ENCODE data around the gene DDX23.
"Not testable (repeated sequence)": the region's sequence is repeated elsewhere in the genome, so short reads cannot be mapped to it uniquely, and the experiment has no call there.

Gene DDX23

DNA sequence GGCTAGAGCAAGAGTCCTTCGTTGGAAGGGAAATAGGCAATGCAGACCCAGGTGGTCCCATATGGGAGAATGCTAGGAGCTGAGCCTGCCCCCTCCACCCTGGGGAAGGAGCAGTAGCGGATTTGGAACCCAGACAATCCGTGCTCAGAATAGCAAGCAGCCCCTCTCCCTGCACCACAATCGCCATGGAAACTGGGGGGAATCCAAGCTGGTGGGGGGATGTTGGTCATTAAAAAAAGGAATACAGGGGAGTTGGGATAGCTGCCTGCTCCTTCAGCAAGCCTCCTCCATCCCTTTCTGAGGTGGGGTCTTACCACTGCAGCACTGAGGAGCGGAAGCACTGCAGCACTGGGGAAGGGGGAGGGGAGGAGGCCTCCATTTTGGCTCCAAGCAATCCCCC lies 10.8 kb upstream of the DDX23 start:
- no peak for DNase-seq (ENCODE audit: low read depth in 2 of 2)

DNA sequence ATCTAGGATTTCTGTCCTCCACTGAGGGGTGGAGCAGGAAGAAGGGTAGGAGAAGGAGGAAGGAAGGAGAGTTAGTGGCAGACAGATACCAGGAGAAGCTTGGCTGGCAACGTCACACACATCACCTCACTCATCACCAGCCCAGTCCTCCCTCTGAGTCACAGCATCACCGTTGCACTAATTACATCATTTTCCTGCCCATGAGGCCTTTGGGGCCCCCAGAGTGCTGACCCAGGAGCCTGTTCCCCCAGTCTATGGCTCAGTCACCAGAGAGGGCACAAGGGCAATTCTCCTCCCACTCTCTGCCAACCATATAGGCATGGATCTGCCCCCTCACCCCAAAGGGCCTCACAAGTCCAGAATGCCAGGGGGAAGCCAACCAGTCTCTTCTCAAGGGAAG lies 9.1 kb upstream of the DDX23 start:
- no peak for DNase-seq (ENCODE audit: low read depth in 2 of 2)

DNA sequence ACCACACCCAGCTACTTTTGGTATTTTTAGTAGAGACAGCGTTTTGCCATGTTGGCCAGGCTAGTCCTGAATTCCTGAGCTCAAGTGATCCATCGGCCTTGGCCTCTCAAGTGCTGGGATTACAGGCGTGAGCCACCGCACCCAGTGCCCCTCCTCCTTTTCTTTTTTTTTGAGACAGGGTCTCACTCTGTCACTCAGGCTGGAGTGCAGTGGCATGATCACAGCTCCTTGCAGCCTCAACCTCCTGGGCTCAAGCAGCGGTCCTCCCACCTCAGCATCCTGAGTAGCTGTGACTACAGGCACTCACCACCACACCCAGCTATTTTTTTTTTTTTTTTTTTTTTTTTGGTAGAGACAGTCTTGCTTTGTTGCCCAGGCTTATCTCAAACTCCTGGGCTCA lies 8.3 kb upstream of the DDX23 start:
- DNase-seq (ENCODE audit: low read depth in 2 of 2), result not testable (repeated sequence)

DNA sequence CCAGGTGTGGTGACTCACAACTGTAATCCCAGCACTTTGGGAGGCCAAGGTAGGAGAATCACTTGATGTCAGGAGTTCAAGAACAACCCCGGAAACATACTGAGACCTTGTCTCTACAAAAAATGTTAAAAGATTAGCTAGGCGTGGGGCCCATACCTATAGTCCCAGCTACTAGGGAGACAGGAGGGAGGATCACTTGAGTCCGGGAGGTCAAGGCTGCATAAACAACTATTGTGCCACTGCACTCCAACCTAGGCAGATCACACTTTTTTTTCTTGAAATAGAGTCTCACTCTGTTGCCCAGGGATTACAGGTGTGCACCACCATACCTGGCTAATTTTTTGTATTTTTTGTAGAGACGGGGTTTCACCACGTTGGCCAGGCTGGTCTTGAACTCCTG lies 7.6 kb upstream of the DDX23 start:
- DNase-seq (ENCODE audit: low read depth in 2 of 2), result no peak

DNA sequence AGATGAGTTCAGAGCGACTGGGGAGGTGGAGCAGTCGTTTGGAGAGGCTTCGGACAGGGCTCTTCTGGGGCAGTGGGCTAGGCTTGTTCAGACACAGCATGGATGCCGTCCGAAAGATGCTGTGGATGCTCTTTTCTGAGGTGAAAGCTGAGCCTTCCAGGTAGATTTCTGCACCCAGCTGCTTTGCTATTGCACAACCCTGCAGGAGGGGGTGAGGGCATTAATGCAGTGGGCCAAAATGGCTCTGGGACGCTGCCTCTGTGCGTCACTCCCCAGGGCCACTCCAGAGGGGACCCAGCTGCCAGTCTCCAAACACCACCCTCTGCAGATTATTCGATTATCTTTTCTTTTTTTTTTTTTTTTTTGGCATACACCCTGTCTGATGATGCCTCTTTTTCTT lies 6.1 kb upstream of the DDX23 start:
- no peak for DNase-seq (ENCODE audit: low read depth in 2 of 2)

DNA sequence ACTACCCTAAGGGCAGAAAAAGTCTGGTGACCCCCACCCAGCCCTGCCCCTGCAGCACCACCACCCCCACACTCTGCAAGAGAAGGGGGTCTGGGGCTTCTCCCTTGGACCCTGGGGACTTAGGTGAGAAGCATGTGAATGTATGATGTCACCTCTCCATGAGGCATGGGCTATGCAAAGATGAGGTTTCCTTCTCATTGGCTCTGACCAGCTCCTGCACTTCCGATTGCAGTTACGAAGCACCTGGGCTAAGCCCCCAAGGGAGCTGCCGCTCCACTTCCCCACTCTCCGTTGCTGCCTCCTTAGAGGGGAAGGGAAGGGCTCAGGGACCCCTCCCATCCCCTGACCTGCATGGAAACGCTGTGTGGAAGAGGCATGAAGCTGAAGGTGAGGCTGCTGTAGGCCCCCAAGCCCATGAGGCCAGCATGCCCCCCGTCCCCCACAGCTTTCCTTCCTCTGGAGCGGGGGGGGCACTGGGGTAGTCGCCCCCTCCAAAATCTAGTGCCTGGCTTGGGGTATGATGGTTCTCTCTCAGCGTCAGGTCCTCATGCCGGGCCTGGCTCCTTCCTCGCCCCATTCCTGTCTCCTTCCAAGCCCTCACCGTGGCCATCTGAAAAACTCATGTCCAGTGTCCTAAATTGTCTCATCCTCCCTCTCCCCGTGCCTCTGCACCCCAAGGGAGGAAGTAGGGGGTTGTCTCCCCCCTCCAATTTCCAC lies 5.5 kb upstream of the DDX23 start:
- DNase-seq (ENCODE audit: low read depth in 2 of 2), result no peak

DNA sequence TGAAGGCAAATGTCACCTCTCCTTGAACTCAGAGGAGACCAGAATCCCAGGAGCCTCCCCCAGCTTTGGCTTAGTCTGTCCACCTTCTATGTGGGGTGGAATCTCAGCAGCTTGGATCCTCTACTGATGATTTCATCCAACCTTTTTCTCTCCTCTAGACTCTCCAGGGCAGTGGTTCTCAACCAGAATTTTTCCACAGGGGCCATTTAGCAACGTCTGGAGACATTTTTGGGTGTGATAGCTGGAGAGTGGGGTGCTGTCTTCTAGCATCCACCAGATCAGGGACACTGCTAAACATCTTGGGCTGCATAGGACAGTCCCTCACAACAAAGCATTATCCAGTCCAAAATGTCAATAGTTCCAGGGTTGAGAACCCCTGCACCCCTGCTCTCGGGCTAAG lies 4.4 kb upstream of the DDX23 start:
- DNase-seq (ENCODE audit: low read depth in 2 of 2), result no peak

DNA sequence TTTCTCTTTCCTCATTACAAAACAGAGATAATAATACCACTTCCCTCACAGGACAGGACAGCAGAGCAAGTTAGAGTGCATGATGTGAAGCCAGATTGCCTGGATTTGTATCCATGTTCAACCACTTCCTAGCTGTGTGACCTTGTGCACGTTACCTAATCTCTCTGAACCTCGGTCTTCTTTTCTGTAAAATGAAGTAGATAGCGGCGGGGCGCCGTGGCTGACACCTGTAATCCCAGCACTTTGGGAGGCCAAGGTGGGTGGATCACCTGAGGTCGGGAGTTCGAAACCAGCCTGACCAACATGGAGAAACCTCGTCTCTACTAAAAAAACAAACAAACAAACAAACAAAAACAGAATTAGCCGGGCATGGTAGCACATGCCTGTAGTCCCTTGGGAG lies 3.0 kb upstream of the DDX23 start:
- DNase-seq (ENCODE audit: low read depth in 2 of 2), result not testable (repeated sequence)

DNA sequence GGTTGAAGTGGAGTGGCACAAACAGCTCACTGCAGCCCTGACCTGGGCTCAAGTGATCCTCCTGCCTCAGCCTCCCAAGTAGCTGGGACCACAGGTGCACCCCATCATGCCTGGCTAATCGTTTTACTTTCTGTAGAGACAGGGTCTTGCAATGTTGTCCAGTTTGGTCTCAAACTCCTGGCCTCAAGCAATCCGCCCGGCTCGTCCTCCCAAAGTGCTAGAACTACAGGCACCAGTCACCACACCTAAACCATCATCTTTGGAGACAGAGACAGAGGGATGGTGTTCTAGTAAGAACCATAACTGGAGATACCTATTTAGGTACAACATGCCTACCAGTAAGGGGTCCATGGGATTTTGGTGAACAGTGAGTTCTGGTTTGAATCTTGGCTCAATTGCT lies 2.5 kb upstream of the DDX23 start:
- DNase-seq (ENCODE audit: low read depth in 2 of 2), result no peak

DNA sequence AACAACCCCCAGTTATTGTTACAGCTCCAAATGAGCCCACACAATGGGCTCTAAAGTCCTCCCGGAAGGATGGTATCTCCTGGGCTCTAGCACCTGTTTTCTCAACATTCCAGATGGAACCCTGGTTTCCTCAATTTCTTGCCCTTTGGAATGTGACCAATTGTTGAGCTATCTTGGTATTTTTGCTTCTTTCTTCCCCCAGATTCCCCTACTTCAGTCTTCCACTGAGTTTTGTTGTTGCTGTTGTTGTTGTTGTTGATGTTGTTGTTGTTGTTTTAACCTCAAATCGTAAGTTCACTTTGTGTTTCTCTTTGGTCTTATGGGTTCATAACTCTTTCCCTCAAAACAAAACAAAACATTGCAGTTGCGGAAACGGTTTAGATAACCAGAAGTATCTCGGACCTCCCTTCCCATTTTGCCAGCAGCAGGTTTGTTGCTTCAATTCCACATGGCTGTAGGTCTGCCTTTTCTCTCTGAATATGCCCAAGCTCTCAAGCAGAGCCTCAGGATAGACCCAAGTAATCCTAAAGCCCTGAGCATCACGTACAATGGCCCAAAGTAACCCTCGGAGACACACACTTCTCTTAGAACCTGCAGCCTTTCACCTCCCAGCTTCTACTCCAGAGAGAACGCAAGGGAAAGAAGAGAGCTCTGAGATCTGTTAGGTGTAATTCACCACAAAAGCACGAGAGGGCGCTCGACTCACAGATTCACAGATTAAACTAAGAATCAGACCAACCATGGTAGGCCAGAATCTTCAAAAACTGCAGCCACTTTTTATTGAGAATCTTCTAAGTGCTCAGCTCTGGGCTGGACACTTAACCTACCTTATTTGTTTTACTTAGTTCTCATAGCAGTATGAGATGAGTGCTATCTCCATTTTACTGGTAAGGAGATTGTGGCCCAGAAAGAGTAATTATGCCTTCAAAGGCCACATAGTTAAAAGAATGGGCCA lies 1.0 kb upstream of the DDX23 start:
- peak; percentile 71 to 86 for DNase-seq (ENCODE audit: low read depth in 2 of 2)

DNA sequence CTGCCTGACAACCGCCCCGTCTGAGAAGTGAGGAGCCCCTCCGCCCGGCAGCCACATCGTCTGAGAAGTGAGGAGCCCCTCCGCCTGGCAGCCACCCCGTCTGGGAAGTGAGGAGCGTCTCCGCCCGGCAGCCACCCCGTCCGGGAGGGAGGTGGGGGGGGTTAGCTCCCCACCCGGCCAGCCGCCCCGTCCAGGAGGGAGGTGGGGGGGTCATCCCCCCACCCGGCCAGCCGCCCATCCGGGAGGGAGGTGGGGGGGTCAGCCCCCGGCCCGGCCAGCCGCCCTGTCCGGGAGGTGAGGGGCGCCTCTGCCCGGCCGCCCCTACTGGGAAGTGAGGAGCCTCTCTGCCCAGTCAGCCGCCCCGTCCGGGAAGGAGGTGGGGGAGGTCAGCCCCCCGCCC lies 9.9 kb downstream of the DDX23 start:
- not testable (repeated sequence) for DNase-seq (ENCODE audit: low read depth in 2 of 2)

DNA sequence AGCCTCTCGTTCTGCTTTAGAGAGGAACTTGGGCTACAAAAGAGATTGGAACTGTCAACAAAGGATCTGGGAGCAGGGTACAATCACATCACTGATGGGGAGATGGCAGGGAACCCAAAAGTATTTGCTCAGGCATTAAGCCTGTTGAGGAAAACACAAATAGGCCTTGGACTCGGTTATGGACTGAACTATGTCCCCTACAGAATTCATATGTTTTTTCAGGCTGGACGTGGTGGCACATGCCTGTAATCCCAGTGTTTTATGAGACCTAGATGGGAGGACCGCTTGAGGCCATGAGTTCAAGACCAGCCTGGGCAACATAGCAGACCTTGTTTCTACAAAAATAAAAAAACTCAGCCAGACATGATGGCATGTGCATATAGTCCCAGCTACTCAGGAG lies 13.9 kb downstream of the DDX23 start:
- DNase-seq (ENCODE audit: low read depth in 2 of 2), result no peak

DNA sequence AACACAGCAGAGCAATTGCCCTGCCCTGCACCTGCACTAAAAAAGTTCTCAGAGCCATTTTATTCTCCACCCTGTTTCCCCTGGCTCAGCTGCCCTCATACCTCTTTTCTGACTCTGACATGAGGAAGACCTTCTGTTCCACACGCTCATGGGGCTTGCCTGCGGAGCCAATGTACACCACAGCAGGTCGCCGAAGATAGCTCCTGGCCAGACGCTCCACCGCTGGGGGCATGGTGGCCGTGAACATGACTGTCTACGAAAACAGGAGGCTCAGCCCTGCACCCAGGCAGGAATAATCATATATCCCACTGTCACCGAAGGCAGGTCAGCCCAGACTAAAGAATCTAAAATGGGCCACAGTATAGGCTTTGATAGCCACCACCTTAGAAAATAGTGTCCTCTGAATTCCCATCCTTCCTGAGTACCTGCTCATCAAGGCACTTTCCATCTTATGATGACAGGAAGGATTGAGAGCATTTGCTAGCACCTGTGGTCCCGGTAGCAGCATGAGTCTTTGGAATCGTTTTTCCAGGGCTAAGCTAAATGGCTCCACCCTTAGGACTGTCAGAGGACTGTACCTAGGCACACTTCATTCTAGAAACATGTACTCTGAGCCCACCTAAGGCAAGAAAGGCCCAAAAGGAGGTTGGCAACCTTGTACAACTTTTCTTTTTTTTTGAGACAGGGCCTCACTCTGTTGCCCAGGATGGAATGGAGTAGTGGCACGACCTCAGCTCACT lies 19.5 kb downstream of the DDX23 start:
- DNase-seq (ENCODE audit: low read depth in 2 of 2), result no peak

DNA sequence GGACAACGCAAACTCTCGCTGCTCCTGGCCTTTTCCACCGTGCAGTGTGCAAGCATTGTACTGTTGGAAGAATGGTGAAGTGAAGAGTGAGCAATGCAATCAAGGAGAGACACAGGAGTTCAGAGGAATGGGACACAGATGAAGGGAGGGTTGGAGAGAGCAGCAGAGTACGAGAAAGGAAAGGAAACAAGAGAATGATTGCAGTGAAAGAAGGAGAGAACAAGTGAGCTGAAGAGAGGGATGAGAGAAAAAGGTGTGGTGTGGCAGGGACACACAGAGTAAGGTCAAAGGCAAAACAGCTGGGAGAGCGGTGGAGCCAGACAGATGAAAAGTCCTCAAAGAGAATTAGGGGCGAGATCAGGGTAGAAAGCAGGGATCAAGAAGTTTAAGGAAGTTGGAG lies 20.7 kb downstream of the DDX23 start:
- no peak for DNase-seq (ENCODE audit: low read depth in 2 of 2)

DNA sequence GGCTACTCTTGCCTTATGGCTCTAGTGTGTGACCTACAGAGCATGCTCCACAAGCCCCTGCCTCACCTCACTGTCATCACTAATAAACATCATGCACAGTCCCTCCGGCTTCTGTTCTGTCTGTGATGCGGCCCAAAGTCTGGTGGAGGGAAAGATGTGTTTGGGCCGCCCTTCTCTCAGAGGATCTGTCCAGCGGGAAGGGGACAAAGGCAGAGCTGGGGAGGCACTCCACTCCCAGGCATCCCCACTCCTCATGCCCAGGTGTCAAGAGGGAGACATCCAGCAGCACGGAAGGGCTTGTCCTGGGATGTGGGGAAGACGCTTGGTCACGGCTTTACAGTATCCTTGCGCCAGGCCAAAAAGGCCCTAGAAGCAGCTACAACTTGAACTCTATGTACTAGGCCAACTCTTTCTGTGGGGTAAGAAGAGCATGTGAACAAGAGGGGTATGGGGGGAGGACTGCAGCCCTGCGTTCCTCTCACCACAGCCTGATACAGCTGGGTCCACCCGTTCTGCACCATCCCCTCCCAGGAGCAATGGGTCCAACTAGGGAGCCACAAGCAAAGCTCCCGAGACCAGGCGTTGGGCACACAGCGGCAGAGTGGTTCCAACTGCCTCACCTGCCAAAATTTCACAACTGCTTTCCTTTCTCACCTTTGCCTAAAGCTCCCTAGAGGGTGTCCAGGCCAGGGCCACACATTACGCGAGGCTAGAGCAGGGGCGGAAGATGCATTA lies 23.0 kb downstream of the DDX23 start:
- no peak for DNase-seq (ENCODE audit: low read depth in 2 of 2)

DNA sequence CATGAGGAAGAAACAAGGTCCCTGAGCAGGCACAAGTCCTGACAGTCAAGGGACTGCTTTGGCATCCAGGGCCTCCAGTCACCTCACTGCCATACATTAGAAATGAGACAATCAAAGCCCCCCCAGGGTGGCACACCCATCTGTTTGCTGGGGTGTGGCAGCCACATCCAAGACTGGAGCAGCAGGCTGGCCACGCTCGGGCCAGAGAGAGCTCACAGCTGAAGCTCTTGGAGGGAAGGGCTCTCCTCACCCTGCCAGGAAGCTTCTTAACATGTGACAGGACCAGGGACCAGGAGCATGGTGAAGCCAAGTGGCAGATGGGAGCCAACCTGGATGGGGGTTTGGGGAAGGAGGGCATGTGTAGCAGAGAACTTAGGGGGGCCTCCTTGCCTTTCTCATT lies 23.7 kb downstream of the DDX23 start:
- no peak for DNase-seq (ENCODE audit: low read depth in 2 of 2)

DNA sequence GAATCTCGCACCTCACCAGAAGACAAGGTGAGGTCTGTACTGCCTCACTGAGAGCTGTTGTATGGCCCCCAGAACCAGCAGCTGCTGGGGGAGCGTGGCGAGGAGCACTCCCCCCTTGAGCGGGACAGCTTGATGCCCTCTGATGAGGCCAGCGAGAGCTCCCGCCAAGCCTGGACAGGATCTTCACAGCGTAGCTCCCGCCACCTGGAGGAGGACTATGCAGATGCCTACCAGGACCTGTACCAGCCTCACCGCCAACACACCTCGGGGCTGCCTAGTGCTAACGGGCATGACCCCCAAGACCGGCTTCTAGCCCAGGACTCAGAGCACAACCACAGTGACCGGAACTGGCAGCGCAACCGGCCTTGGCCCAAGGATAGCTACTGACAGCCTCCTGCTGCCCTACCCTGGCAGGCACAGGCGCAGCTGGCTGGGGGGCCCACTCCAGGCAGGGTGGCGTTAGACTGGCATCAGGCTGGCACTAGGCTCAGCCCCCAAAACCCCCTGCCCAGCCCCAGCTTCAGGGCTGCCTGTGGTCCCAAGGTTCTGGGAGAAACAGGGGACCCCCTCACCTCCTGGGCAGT lies 24.4 kb downstream of the DDX23 start:
- no peak for DNase-seq (ENCODE audit: low read depth in 2 of 2)

DNA sequence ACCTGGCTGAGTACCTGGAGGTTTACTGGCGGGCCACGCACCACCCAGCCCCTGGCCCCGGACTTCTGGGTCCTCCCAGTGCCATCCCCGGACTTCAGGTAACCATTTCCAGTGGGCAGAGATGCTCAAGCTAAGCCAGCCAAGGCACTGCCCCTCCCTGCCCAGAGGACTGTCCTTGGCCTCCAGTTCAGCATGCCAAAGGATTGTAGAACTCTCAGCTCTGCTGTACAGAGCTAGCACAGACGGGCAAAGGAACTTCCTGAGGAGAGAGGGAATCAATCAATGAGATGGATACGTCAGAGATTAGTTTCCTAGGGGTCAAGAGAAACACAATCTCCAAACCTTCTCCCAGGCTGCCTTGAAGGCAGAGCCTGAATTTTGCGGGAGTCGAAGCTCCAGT lies 24.9 kb downstream of the DDX23 start:
- no peak for DNase-seq (ENCODE audit: low read depth in 2 of 2)

DNA sequence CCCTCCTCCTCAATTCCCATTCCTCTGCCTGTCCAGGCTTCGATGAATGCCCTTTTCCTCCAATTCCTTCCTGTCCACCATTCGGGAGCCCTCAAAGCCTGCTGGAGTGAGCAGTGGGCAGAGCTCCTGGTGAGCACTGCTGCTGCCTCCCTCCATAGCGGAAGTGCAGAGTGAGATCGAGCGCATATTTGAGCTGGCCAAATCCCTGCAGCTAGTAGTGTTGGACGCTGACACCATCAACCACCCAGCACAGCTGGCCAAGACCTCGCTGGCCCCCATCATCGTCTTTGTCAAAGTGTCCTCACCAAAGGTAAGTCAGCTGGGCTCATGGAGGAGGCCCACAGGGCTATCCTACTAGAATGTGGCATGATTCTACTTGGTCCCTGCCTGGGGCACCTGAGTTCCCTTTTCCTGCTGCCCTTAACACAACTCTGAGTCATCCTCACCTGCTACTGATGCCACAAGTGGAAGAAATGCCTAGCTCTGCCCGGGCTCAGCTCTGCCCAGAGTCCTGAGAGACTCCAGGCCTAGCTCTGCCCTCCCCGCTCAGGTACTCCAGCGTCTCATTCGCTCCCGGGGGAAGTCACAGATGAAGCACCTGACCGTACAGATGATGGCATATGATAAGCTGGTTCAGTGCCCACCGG lies 25.6 kb downstream of the DDX23 start:
- DNase-seq (ENCODE audit: low read depth in 2 of 2), result no peak

DNA sequence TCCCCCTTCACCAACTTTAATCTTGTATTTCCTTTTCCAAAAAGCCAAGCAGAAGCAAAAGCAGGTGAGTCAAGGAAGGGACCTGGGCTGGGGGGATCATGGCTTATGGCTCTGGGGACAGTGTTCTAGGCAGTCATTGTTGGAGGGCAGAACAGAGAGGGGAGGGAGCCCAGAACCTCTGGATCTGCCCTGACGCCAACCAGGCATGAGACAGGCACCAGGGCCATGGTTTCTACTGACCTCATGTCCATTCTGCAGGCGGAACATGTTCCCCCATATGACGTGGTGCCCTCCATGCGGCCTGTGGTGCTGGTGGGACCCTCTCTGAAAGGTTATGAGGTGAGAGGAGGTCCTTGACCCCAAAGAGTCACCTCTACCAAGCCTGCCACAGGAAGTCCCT lies 27.1 kb downstream of the DDX23 start:
- DNase-seq (ENCODE audit: low read depth in 2 of 2), result no peak

DNA sequence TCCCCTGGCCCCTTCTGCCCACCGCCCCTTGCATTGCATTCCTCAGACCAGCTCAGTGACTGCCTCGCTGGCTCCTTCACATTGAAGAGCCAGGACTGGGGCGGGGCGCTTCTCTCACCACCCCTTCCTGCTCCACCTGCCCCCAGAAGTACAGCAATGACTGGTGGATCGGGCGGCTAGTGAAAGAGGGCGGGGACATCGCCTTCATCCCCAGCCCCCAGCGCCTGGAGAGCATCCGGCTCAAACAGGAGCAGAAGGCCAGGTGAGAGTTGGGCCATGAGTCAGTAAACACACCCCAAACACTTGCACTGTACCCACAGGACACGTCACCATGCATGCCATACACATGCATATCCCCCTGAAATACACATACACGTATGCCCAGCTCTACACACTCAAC lies 27.9 kb downstream of the DDX23 start:
- DNase-seq (ENCODE audit: low read depth in 2 of 2), result peak in 1 of 2 donors; percentile 4
